22Rv1 (cell line): Measurements from ENCODE around the gene CD7.

Experiments
- H3K27ac ChIP-seq: fragments of 450-650 bp; 2 replicates; pipeline ENCODE4 v1.5.1; 2017
- ZFX ChIP-seq: fragments of 450-650 bp; IDR thresholded peaks from 2 replicates; pipeline ENCODE4 v1.6.1; 2017; ENCODE audit warnings: antibody characterized with exemption, borderline replicate concordance
- TF ChIP-seq, protein P1 (sequence below): fragments of 450-650 bp; IDR thresholded peaks from 2 replicates; pipeline ENCODE4 v1.5.1; 2017; ENCODE audit warnings: mild to moderate bottlenecking

Gene CD7

DNA sequence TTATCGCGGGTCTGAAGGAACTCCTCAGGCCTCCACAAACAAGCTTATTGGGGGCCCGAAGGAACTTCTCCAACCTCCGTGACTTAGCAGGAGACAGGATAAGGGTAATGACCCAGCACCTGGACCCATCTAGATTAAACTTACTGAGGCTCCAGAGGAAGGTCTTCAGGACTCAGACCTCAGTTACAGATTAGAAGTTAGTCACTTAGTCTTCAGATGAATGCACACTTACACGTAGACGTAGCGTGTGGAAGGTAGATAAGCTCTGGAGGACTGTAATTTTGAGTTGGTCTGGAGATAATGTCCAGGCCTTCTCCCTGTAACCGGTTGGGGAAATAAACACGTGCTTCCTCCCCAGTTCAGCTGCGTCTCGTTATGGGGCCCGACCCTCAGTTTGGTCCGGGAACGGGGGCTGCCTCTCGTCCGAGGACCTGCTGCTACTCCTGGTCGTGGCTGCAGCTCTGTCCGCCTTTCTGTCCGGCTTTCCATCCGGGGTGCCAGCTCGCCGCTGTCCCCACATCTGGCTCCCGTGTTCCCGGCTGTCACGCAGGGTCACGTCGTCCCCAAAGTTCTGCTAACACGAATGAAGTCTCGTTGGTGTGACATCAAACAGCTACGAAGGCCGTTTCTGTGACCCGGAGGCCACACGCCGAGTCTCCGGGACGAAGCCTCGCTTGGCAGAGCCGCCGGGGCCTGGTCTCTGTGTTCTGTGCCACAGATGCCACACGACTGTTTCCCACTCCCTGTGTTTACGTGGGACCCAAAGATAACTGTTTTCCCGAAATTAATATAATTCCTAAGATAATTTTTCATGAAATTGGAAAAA is 28.0 kb upstream of the CD7 start:
- no peak for TF ChIP-seq ZFX
- TF ChIP-seq, protein P1, sequence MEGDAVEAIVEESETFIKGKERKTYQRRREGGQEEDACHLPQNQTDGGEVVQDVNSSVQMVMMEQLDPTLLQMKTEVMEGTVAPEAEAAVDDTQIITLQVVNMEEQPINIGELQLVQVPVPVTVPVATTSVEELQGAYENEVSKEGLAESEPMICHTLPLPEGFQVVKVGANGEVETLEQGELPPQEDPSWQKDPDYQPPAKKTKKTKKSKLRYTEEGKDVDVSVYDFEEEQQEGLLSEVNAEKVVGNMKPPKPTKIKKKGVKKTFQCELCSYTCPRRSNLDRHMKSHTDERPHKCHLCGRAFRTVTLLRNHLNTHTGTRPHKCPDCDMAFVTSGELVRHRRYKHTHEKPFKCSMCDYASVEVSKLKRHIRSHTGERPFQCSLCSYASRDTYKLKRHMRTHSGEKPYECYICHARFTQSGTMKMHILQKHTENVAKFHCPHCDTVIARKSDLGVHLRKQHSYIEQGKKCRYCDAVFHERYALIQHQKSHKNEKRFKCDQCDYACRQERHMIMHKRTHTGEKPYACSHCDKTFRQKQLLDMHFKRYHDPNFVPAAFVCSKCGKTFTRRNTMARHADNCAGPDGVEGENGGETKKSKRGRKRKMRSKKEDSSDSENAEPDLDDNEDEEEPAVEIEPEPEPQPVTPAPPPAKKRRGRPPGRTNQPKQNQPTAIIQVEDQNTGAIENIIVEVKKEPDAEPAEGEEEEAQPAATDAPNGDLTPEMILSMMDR, result no peak
- H3K27ac ChIP-seq, result no peak overlapping the region

DNA sequence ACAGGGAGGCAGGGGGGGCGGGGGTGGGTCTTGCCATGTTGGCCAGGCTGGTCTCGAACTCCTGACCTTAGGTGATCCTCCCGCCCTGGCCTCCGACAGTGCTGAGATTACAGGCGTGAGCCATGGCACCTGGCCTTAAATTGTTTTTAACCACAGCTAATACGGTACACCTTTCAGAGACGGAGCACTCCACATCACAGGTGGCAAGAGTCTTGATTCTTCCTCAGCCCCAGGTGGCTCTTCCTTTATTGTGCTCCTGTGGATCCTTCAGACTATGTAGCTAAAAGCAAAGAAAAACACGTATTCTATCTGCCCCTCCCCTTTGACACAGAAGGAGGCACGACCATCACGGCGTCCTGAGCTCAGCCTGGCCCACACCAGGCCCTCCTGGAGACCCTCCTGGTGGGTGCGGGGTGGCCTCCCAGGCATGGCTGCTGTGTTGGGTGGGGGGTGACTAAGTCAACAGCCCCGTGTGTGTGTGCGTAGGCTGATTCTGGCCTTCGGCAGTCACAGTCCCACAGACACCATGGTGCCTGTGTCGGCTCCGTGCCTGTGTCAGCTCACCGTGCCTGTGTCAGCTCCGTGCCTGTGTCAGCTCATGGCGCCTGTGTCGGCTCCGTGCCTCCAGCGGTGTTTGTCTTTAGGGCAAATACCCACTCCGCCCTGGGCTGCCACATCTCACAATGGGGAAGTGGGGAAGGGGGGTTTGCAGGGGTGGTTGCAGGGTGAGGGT is 26.9 kb upstream of the CD7 start:
- TF ChIP-seq, protein P1, result no peak
- TF ChIP-seq ZFX, result no peak
- H3K27ac ChIP-seq, result no peak overlapping the region

DNA sequence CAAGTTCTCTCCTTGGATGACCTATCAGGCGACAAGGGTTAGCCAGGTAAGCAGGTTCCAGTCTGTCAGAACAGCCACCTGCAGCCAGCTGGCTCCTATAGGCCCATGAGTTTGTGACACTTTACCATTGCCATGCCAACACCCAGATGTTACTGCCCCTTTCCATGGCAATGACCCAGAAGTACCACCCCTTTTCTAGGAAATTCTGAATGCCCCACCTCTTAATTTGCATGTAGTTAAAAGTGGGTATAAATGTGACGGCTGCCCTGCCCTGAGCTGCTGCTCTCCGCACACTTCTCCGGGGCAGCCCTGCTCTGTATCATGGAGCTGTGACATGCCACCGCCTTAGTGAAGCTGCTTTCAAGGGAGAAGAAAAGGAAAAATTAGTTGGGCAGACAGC is 26.2 kb upstream of the CD7 start:
- H3K27ac ChIP-seq, result no peak overlapping the region
- TF ChIP-seq, protein P1, result no peak
- TF ChIP-seq ZFX, result no peak

DNA sequence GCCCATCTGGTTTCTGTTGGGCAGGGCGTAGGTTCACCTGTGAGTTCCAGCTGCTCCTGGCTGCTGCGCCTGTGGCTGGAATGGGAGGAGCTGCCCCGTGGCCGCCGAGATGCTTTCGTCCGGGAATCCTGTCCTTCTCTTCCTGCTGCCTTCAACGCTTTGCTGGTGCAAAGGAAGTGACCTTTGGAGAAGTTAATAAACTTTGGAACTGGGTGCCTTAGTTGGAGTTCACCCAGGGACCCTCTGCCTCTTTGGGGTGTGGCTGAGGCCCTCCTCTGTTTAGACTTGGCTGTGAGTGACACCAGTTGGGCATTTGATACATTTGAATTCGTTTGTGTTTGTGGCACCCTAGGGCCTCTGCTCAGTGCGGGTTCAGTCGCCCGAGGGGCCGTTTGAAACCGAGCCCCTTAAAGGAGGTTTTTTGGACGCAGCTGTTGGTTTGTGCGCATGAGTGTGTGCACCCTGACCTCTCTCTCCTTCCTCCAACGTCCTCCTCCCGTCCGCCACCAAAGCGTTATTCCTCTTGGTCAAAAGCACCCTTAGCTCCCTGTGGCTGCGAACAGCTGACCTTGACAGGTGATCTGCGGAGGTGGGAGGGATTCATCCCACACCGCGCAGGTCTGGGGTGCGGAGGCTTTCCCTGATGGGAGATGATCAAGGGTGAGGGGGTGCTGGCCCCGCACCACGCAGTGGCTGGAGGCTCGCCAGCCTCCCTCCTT is 25.1 kb upstream of the CD7 start:
- TF ChIP-seq ZFX, result no peak
- TF ChIP-seq, protein P1, result no peak
- no peak overlapping the region for H3K27ac ChIP-seq

DNA sequence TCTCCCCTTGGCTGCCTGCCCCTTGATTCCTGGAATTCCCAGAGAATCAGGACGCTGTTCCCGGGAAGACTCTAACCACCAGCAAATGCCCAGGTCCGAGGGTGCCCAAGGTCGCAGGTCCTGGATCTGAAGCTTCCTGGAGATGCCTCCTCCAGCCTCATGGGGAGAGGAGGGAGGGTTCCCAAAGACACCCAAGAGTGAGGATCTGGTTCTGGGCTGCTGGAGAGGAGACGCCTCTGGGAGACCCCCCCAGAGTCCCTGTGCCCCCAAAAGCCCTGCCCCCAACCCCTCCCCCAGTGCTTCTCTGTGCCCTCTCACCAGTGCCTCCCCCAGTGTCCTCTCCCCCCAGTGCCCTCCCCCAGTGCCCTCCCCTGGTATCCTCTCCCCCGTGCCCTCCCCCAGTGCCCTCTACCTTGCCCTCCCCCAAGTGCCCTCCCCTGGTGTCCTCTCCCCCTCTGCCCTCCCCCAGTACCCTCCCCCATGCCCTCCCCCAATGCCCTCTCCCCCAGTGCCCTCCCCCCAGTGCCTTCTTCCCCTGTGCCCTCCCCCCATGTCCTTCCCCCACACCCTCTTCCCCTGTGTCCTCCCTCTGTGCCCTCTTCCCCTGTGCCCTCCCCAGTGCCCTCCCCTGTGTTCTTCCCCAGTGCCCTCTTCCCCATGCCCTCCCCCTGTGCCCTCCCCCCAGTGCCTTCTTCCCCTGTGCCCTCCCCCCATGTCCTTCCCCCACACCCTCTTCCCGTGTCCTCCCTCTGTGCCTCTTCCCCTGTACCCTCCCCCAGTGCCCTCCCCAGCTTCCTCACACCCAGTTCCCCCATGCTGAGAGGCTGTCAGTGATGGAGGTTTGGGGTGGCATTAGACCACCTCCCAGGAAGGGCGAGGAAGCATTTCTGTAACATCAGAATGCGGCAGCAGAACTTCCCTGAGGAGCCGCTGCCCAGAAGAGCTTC is 22.5 kb upstream of the CD7 start:
- H3K27ac ChIP-seq, result peak overlapping the region; percentile 18; the same call in 1 of the 2 replicates
- no peak for TF ChIP-seq ZFX
- TF ChIP-seq, protein P1, result no peak

DNA sequence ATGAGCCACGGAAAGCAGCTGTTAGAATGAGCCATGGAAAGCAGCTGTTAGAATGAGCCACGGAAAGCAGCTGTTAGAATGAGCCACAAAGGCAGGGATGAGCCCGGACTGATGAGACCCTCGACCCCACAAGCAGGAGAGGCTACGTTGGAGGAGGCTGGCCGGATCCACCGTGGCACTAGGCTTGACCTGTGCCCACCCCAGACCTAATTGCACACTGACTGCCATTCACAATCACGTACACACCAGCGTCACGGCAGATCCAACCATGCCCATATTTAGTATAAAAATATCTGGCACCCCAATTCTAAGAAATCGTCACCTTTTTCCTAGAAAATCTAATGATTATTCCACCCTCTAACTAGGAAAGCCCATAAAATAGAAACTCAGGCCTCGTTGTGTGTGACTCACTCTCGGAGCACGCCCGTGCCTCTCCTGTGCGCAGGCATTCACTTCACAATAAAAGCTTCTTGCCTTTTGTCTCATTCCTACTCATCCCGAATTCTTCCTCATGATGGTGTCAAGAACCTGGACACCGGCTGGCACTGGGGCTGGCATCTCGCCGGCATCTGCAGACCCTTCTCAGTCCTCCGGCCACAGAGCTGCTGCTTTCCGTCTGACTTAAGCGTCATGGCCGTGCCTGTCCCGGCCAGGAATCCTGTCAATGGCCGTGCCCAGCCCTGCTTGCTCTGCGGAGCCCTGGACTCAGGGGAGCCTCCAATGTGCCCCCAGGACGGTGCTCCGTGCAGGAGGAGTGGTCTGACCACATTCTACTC is 21.6 kb upstream of the CD7 start:
- peak overlapping the region; percentile 18; the same call in 1 of the 2 replicates for H3K27ac ChIP-seq
- TF ChIP-seq, protein P1, result no peak
- no peak for TF ChIP-seq ZFX
